HG03060 (cell line): ENCODE results near the gene BCR.

Experiments used
- ATAC-seq: cut with Tn5 transposase; IDR thresholded peaks from one replicate; pipeline ENCODE4 v1.9.1; 2021; ENCODE audit warnings: low read depth, moderate number of reproducible peaks; ENCODE audit not compliant: unreplicated experiment

Gene BCR

DNA sequence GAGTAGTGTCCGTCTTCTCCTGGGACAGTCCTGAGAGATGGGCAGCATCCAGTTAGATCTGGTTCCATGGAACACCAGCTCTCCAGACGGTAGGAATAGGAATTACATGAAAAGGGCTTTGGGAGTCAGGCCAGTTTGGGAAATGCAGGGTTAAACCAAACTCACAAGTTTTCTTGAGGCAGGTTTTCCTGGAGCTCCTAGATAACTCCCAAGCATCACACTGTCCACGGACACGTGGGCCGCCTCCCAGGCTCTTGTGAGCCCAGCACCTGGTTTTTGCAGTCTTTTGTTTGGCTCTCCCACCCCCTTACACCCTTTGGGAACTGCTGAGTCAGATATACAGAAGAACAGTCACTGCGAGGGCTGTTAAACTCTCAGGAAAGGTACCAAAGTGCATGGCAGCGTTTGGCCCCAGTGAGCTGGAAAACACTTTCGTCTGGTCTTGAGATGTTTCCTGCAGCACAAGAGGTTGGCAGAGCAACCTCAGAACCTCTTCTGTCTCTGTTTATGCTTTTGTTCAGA, 90.0 kb downstream of the BCR start:
- ATAC-seq: no peak

DNA sequence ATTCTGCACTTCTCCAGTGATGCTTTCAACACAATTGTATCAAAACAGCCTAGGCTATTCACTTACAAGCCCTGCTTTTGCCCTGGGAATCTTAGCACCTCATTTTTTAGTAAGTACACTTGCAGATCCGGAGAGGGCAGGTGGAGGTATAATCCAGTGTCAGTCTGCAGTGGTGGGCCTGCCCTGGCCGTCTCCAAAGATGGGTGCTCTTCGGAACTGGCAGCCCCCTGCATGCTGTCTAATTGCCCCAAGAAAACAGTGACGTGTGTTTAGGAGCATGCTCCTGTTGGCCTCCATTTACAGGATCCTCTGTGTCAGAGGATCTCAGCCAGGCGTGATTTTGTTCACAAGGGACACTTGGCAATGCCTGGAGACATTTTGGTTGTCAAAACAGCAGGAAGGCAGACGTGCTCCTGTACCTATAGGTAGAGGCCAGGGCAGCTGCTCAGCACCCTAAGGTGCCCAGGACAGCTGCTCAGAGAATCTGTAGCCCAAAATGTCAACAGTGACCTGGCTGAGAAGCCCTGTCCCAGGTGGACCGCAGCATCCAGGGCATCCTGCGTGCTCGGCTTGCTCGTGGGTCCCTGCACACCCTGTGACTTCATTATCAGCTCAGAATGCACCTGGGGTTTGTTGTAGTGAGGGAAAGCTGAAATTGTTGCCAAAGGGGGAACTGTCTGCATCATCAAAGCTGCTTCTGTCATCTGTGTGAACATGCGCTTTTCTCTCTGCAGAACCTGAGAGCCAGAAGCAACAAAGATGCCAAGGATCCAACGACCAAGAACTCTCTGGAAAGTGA, 90.7 kb downstream of the BCR start:
- no peak for ATAC-seq

DNA sequence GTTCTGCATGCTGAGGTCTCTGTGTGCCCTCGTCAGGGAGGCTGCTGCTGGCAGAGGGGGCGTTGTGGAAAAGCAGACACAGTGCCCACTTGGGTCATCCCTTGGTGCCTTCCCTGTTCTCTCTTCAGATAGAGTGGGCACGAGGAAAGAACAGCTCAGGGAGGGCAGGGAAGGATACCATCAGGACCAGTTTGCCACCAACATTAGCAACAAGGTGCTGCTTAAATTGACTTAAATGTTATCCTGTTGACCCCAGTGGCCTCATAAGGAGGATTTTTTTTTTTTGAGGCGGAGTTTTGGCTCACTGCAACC, 91.2 kb downstream of the BCR start:
- ATAC-seq: no peak

DNA sequence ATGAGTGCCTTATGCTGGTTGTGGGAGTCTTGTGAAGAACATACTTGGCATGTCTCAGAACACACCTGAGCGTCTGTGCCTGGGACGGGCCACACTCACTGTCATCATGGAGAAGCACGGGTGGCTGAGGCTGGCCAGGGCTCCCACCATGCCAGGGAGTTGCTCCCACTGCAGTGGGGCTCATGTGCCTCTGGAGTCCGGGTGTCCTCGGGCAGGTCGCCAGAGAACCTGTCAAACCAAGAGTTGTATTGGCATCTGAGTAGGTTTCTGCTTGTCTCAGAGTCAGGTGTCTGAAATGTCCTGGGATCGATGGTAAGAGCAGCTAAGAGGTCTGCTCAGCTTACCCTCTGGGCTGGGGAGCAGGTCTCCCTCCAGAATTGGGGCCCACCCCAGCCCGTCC, 92.1 kb downstream of the BCR start:
- no peak for ATAC-seq

DNA sequence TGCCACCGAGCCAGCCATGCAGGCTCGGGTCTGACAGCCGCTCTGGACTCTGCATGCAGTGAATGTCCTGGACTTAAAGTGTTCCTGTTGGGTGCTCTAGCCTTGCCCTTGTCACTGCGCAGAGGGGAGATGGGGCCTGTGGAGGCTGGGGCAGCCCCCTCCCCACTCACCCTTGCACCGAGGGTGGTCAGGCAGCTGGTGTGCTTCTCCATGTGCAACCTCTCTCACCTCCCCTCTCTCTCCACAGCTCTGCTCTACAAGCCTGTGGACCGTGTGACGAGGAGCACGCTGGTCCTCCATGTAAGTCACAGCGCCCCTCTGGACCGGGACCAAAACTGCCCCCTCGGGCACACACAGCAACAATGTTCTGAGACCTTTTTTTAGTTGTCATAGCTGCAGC, 92.5 kb downstream of the BCR start:
- ATAC-seq: no peak

DNA sequence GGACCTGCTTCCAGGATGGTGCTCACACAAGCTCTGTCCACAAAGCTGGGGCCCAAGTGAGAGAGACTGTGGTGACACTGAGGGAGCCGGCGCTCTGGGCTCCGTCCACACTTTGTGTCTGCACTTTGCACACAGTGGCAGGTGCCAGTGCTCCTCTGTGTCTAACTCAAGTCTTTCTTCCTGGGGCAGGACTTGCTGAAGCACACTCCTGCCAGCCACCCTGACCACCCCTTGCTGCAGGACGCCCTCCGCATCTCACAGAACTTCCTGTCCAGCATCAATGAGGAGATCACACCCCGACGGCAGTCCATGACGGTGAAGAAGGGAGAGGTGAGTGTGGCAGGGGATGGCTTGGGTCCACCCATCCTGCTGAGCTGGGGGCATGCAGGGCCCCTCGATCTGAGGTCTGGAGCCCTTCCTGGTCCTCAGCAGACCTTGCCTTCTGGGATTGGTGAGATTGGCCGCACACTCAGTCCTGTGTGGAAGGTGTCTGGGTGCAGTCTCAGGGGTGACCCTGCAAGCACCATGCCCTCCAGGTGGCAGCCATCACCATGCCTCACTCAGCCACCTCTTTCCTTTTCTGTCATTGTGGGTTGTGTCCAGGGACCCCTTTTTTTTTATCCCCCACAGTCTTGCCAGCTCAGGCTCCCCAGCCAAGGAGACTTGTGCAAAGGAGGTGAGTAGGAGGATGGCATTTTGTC, 93.3 kb downstream of the BCR start:
- no peak for ATAC-seq

DNA sequence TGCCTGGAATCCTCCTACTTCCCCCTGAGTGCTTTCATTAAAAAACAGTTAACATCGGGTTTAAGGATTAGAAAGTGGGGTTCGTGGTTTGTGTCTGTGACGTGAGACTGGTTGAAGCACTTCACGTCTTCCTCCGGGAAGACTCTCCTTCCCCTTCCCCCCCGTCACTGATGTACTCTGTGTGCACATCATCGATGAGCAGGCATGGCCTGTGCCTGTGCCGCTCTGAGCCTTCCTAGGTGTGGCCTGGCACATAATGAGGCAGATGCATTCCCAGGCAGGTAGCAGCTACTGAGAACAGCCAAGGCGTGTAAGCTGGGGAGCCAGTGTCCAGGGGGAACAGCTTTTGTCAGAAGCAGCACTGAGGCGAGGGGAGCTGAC, 93.8 kb downstream of the BCR start:
- ATAC-seq: no peak

DNA sequence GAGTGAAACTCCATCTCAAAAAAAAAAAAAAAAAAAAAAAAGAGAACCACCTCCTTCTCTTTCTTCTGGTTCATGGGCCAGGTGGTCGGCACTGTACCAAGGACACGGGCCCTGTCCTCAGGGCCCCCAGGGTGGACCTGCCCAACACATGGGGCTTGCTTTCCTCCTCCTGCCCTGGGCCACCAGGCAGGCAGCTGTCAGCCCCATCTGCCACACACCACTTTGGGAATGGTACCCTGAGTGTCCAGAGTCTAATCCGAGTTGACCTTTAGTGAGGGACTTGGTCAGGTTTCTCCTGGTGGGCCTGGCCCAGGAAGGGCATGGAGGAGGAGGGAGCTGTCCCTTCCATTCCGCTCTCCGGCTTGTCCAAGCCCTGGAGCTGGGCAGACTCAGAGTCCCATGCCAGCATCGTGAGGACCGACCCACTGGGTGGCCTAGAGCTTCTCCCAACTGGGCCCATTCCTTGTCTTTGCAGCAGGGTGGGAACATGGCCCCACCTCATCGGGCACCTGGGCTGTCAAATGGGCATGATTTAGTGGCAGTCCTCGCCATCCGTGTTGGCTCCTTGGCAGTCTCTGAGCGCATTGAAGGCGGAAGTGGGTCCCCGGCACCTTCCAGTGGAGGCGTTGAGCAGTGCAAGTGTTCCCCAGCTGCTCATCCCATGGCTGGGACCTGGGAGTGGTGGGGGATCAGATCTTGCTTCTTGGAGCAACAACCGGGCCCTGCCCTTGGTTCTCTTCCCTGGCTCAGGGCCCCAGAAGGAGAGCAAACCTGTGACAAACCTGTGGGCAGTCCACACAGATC, 94.8 kb downstream of the BCR start:
- ATAC-seq: no peak

DNA sequence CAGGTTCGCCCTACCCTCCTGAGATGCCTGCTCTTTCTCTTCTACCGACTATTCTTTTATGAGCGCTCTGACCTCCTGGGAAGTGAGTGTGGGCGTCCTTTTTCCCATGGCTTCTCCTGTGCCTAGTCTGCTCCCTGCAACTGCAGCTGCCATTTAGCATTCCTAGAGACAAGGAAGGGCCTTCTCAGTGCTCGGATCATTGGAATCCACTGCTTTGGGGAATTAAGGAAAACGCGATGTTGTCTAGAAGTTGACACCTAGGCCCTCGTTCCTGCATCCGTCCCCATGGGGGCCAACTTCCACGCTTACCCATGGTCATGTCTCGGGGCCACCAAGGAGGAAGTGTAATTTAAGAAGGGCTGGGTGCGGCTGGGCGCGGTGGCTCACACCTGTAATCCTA, 95.4 kb downstream of the BCR start:
- ATAC-seq: no peak

DNA sequence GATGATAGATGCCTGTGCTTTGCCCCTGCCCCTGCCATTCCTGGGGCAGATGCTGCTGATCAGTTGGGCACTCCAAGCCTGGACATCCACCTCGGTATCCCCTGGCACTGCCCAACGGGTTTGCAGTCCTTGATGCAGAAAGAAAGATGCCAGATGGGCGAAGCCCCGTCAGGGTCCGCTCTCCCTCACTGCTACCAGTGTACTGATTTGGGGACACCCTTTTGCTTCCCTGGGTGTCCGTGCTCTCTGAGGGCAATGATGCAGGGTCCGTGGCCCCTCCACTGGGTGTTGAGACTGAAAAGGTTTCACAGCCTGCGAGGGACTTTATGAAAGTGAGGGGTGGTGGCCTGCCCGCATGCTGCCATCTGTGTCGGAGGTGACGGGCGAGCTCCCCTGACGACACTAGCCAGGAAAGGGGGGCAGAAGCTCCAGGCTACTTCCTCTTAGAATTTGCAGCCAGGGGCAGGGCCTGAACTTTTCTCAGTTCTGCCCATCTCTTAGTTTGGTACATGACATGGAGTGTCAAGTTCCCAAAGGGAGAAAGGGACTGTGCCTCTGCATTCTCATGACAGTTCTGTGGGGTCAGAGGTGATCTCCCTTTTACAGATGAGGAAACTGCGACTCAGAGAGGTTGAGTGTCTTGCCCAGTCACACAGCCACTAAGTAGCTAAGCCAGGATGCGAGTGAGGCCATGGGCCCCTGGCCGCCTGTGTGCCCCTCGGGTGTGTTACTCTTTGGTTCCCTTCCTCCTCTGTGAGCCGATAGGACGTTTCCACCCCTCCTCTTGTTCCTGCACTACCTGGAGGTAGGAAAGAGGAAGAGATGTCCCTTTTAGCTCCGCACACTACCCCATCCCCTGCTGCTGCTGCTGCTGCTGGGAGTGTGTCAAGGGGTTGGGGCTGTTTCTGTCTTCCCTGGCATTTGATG, 96.6 kb downstream of the BCR start:
- no peak for ATAC-seq

DNA sequence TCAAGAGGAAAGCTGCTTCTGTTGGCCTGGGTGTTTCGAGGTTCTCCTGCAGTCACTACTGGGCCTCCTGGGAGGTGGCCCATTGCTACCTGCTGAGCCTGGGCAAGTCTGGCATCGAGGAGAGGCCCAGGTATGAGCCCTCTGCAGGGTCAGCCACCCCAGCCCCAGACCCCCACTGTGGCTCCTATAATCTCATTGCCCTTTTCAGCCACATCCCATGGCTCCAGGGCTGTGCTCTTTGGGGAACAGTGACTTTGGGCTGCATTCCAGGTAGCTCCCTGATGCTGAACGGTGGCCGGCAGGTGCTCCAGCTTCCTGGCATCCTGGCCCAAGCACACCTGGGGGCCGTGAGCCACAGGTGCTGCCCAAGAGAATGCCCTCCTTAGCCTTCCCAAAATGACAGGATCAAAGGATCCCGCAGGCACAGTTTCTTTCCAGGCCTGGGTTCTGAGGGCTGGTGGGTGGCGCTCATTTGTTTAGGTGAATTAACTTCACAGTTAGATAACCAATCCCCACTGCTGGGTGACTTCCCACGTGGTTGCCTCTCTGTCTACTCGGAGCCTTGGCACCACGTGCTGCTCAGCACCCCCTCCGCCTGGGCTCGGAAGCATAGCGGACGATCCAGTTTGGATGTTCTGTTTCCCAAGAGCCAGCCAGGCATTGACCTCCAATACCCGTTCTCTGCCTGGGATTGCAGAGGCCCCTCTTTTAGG, 97.4 kb downstream of the BCR start:
- ATAC-seq: no peak

DNA sequence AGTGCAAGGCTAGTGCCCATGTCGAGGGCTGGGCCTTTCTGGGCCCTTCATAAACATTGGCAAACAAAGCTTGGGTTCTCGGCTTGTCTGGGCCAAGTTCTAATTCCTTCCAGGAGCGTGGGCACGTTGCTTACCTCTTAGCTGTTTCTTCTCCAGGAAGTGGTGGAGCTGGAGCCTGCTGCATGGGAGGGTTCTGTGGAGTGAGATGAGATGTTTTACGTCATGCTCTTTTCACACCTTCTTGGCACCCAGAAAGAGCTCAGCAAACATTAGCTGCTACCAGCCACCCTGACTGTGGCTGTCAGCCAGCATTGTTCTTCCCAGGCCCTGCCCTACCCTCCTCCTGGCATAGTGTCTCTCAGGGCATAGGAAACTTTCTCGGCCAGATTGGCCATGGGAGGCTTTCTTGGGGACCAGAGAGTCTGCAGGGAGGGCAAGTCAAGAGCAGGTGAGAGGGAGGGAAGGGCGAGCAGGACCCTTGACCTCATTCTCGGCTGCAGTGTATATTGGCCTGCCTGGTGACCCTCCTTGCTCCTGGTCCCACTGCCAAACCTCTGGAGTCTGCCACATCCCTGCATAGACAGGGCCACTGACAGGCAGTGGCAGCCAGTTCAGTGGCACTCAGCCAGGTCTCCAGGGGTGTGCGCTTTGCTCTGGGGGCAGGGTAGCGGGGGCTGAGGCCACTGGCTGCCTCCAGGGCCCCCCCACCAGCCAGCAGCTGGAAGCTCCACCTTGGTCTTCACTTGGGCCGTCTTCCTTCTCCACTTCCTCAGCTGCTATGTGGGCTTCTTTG, 98.8 kb downstream of the BCR start:
- no peak for ATAC-seq

DNA sequence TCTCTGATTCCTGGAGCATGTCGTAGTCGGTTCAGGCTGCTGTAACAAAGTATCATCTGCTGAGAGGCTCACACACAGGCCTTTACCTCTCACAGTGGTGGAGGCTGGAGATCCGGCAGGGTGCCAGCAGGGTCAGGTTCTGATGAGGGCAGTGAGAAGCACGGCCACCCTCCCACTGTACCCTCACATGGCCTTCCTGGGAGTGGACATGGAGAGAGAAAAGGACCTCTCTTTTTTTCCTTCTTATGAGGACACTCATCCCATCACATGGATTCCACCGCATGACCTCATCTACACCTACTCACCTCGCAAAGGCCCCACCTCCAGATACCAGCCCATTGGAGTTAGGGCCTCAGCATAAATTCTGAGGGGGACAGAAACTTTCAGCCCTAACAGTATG, 99.5 kb downstream of the BCR start:
- no peak for ATAC-seq

DNA sequence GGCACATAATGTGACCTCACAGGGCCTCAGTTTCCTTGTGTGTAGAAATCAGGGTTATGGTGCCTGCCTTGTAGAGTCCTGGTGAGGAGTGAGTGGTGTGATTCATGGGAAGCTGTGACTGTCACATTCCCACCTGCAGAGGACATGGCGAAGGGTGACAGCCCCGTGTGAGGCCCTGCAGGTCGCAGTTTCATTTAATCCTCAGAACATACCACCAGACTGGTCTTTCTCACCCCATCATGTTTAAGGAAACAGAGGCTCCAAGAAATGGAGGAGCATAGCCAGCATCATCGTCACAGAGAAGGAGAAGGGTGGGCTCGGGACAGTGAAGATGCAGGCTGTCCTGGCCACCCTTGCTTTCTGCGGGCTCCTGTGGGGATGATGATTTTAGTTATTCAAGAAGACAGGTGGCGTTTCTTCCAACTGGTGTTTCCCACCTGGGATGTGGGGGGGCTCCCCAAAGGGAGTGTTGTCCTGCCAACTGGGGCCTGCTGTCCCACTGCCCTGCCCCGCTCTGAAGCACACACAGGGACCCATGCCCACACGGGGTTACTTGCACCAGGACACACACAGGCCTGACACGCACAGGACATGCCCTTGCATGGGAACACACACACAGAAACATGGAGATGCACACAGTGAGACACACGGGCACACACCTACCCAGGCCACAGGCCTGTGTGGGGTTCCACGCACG, 100.2 kb downstream of the BCR start:
- no peak for ATAC-seq

DNA sequence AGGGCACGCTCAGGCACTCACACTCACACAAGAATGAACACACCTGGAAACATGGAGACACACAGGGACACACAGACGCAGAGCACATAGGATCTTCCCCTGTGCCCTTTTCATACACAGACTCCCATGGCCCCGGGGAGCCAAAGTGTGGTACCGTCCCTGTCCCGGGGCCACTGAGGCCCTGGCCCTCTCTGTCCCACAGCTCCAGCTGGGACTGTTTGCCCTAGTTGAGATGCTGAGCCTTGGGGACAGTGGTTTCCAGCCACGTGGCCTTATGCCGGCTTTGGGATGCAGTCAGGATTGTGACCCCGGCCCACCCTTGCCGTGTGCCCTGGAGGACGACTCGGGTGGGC, 100.7 kb downstream of the BCR start:
- no peak for ATAC-seq

DNA sequence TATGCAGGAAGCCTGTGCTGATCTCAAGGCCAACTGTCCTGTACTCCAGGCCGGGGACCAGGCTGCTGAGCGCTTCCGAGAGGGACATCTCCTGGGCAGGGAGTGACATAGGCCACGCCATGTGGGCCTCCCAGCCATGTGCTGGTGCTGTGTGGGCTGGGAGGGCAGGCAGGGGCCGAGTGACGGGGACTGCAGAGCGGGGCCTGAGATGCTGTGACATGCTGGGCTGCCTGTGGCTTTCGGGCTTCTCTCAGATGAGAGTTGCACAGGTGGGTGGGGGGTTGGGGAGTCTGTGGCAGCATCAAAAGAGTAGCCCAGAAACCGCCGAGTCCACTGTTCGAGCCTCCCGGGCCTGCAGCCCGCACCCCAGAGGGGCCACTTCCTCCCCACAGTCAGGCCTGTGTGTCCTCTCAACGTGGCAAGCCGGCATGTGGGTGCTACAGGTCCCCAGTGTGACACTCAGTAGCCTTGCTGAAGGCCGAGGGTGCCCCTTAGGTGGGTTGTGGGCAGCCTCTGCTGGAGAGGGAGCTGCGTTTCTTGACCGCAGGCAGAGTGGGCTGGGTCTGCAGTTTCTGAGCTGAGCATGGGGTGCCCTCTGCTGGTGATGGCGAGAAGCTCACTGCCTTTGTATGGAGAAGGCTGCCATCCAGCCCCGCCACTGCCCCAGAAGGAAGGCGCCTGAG, 101.2 kb downstream of the BCR start:
- no peak for ATAC-seq

DNA sequence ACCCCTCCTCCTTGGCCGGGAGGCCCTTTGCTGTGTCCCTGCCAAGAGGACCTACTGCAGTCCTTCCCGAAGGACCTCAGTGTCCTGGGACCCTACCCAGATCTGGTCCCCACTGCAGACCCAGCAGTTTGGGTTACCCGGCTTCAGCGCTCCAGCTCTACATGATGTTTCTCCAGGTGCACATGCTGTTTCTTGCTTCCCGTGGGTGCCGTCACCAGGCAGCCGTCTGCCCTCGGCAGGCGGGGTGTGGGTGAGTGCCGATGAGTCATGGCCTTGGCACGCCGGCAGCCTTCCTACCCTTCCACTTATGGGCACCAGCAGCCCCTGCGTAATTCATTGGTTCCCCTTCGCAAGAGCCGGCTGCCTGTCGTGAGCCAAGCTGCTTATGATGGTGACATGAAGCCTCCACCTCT, 101.8 kb downstream of the BCR start:
- no peak for ATAC-seq

DNA sequence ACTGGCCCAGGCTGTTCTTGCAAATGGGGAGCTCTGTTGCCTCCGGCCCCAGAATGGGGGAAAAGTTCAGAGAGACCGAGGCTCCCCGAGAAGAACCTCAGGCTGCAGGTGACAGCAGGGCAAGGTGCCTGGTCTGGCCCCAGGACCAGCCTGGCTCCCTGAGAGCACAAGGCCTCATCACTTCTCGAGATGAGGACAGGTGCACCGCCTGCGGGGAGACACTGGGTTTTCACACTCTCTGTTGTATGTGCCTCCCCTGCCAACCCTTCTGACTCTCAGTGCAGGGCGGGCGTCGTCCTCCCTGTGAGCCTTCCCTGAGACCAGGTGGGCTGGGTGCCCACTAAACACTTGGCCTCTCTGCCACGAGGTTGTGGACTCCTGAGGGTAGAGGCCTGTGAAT, 102.2 kb downstream of the BCR start:
- no peak for ATAC-seq
